AG09309 (cell line): ENCODE measurements around the gene FOXQ1.

Experiments
- DNase-seq: peaks from one replicate; pipeline ENCODE4 v3.0.0-alpha.2; 2010; ENCODE audit warnings: low read depth
- H3K4me3 ChIP-seq: 2 replicates; pipeline ENCODE4 v1.5.1; 2011; ENCODE audit warnings: mild to moderate bottlenecking, low read depth, low read length, moderate library complexity; ENCODE audit not compliant: control insufficient read depth
- CTCF ChIP-seq: IDR thresholded peaks from 2 replicates; pipeline ENCODE4 v1.5.1; 2011; ENCODE audit warnings: mild to moderate bottlenecking, low read depth, low read length, inconsistent platforms; ENCODE audit not compliant: insufficient read depth, control insufficient read depth; ENCODE audit errors: missing control alignments

Gene FOXQ1

GRCh38 chr6:1280666-1281300, 31.1 kb upstream of the FOXQ1 start:
- no peak for DNase-seq
- H3K4me3 ChIP-seq = no peak overlapping the region
- no peak for TF ChIP-seq CTCF

GRCh38 chr6:1281746-1282145, 30.2 kb upstream of the FOXQ1 start:
- TF ChIP-seq CTCF = no peak
- no peak for DNase-seq
- H3K4me3 ChIP-seq = no peak overlapping the region

- no peak for DNase-seq
- no peak for TF ChIP-seq CTCF
- H3K4me3 ChIP-seq = no peak overlapping the region
Observed at GRCh38 chr6:1283501-1283900, 28.4 kb upstream of the FOXQ1 start.

GRCh38 chr6:1285556-1285955, 26.3 kb upstream of the FOXQ1 start:
- H3K4me3 ChIP-seq = no peak overlapping the region
- DNase-seq = no peak
- TF ChIP-seq CTCF = peak; percentile 21

- H3K4me3 ChIP-seq = no peak overlapping the region
- no peak for TF ChIP-seq CTCF
- no peak for DNase-seq
Observed at GRCh38 chr6:1285956-1286355, 25.9 kb upstream of the FOXQ1 start.

GRCh38 chr6:1287103-1287591, 24.8 kb upstream of the FOXQ1 start:
- H3K4me3 ChIP-seq = no peak overlapping the region
- no peak for TF ChIP-seq CTCF
- DNase-seq = peak; percentile 85
